Measurements from ENCODE around the gene HNRNPUL2. TPM values are rescaled to one million over a fixed set of nuclear protein-coding genes. Genes with fewer than 3 reads are reported as not detected.
"Not testable (repeated sequence)": the region's sequence is repeated elsewhere in the genome, so short reads cannot be mapped to it uniquely, and the experiment has no call there.

The HNRNPUL2 gene
- total RNA-seq, 6 donors from 2014 or later: 23.9 to 76.5 (median 46.3) TPM

- 81 to 83% methylated on average over 8 of the region's 8 CpGs for WGBS, 2 donors
- peaks cover 0 to 17% (median 11%) of the 10 kb centered on the region in 4 donors for H3K36me3 ChIP-seq
- peaks cover 31 to 43% (median 38%) of the 10 kb centered on the region in 4 donors for H3K4me1 ChIP-seq
- DNase-seq (no peak), ATAC-seq (ENCODE audit: low FRiP score in 2 of 2) (no peak)
- peak overlapping the region; percentile 62 to 89 (median 79) for H3K27ac ChIP-seq
- no peaks in the 10 kb centered on the region for H3K27me3 ChIP-seq
- TF ChIP-seq EP300 (IDR thresholded peaks at IDR 0.05): no peak
- TF ChIP-seq CTCF (IDR thresholded peaks at IDR 0.05): no peak
- TF ChIP-seq POLR2AphosphoS5 (IDR thresholded peaks at IDR 0.05): no peak
- no peak for TF ChIP-seq POLR2A (IDR thresholded peaks at IDR 0.05)
- H3K4me3 ChIP-seq: peak overlapping the region in 3 of 4 donors; percentile 61 to 85 (median 85)
- no peaks in the 10 kb centered on the region for H3K9me3 ChIP-seq
Measured at GRCh38 chr11:62706850-62707247, 20.4 kb downstream of the HNRNPUL2 start.

- Histone ChIP-seq H3K4me3 (peak overlapping the region; percentile 61 to 86 (median 85)), H3K9me3 (no peaks in the 10 kb centered on the region), H3K27me3 (no peaks in the 10 kb centered on the region), H3K36me3 (peaks cover 0 to 17% (median 8%) of the 10 kb centered on the region in 4 donors), H3K4me1 (peaks cover 31 to 43% (median 38%) of the 10 kb centered on the region in 4 donors), H3K27ac (peak overlapping the region; percentile 76 to 89 (median 79))
- DNase-seq (peak; percentile 98 to 99), ATAC-seq (ENCODE audit: low FRiP score in 2 of 2) (peak; percentile 94)
- TF ChIP-seq POLR2AphosphoS5 (IDR thresholded peaks at IDR 0.05) (peak; percentile 52 to 75), EP300 (IDR thresholded peaks at IDR 0.05) (no peak), CTCF (IDR thresholded peaks at IDR 0.05) (peak in 1 of 6 experiments; percentile 2), POLR2A (IDR thresholded peaks at IDR 0.05) (peak in 1 of 4 donors; percentile 75)
- 13 to 22% methylated on average over 12 to 29 of the region's 73 CpGs for WGBS, 2 donors
Measured at GRCh38 chr11:62705880-62706849, 21.1 kb downstream of the HNRNPUL2 start.

- ATAC-seq (ENCODE audit: low FRiP score in 2 of 2) (no peak), DNase-seq (no peak)
- 48 to 55% methylated on average over 7 of the region's 7 CpGs for WGBS, 2 donors
- H3K4me3 ChIP-seq: peak overlapping the region in 3 of 4 donors; percentile 61 to 85 (median 85)
- no peaks in the 10 kb centered on the region for H3K27me3 ChIP-seq
- H3K36me3 ChIP-seq: peaks cover 0 to 14% (median 4%) of the 10 kb centered on the region in 4 donors
- TF ChIP-seq CTCF (IDR thresholded peaks at IDR 0.05) (no peak), POLR2AphosphoS5 (IDR thresholded peaks at IDR 0.05) (no peak), POLR2A (IDR thresholded peaks at IDR 0.05) (no peak), EP300 (IDR thresholded peaks at IDR 0.05) (no peak)
- H3K27ac ChIP-seq: peak overlapping the region; percentile 76 to 89 (median 79)
- H3K9me3 ChIP-seq: no peaks in the 10 kb centered on the region
- H3K4me1 ChIP-seq: peaks cover 29 to 40% (median 36%) of the 10 kb centered on the region in 4 donors
Measured at GRCh38 chr11:62705413-62705812, 21.8 kb downstream of the HNRNPUL2 start.

- H3K9me3 ChIP-seq; H3K4me3 ChIP-seq; H3K27ac ChIP-seq; H3K27me3 ChIP-seq; DNase-seq; ATAC-seq (ENCODE audit: low FRiP score in 2 of 2): not testable (repeated sequence)
- peaks cover 23 to 34% (median 26%) of the 10 kb centered on the region in 4 donors for H3K4me1 ChIP-seq
- H3K36me3 ChIP-seq: peaks cover 0 to 12% (median 3%) of the 10 kb centered on the region in 4 donors
- WGBS, 2 donors: 79 to 85% methylated on average over 4 of the region's 4 CpGs
Measured at GRCh38 chr11:62703921-62704320, 23.3 kb downstream of the HNRNPUL2 start.

- ATAC-seq (ENCODE audit: low FRiP score in 2 of 2): no peak
- H3K27me3 ChIP-seq: no peaks in the 10 kb centered on the region
- no peak for DNase-seq
- peaks cover 14 to 20% (median 17%) of the 10 kb centered on the region in 4 donors for H3K4me1 ChIP-seq
- H3K27ac ChIP-seq: no peak overlapping the region
- H3K4me3 ChIP-seq: no peak overlapping the region
- WGBS, 2 donors: 82 to 92% methylated on average over 11 of the region's 11 CpGs
- peaks cover 0 to 12% (median 3%) of the 10 kb centered on the region in 4 donors for H3K36me3 ChIP-seq
- H3K9me3 ChIP-seq: no peaks in the 10 kb centered on the region
- TF ChIP-seq CTCF (IDR thresholded peaks at IDR 0.05): no peak
- TF ChIP-seq POLR2A (IDR thresholded peaks at IDR 0.05): peak in 1 of 4 donors; percentile 19
- no peak for TF ChIP-seq EP300 (IDR thresholded peaks at IDR 0.05)
- no peak for TF ChIP-seq POLR2AphosphoS5 (IDR thresholded peaks at IDR 0.05)
Measured at GRCh38 chr11:62702246-62702645, 25.0 kb downstream of the HNRNPUL2 start.
